Measurements from ENCODE around the gene SPEF2. TPM values are rescaled to one million over a fixed set of nuclear protein-coding genes. Genes with fewer than 3 reads are reported as not detected.

Gene SPEF2
- total RNA-seq, 1 donor from 2014 or later = 7.9 TPM

DNA sequence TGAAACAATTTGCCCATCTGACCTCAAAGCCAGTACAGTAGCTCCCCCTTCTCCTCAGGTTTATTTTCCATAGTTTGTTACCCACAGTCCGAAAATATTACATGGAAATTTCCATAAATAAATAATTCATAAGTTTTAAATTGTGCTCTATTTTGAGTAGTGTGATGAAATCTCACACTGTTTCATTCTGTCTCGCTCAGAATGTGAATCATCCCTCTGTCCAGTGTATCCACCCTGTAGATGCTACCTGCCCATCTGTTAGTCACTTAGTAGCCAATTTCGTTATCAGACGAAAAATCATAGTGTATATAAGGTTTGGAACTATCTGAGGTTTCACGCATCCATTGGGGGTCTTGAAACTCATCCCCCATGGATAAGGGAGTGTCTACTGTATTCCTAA lies 138.3 kb downstream of the SPEF2 start:
- Mint-ChIP-seq H3K27ac (ENCODE audit: unreplicated experiment) (no peak overlapping the region), H3K4me1 (ENCODE audit: unreplicated experiment) (no peaks in the 10 kb centered on the region), H3K27me3 (ENCODE audit: unreplicated experiment) (peaks cover 21% of the 10 kb centered on the region), H3K4me3 (ENCODE audit: unreplicated experiment) (no peak overlapping the region), H3K9me3 (ENCODE audit: unreplicated experiment) (no peaks in the 10 kb centered on the region), H3K36me3 (ENCODE audit: unreplicated experiment) (no peaks in the 10 kb centered on the region)
- no peak for DNase-seq (ENCODE audit: extremely low spot score, unreplicated experiment)
- TF ChIP-seq, protein P1, sequence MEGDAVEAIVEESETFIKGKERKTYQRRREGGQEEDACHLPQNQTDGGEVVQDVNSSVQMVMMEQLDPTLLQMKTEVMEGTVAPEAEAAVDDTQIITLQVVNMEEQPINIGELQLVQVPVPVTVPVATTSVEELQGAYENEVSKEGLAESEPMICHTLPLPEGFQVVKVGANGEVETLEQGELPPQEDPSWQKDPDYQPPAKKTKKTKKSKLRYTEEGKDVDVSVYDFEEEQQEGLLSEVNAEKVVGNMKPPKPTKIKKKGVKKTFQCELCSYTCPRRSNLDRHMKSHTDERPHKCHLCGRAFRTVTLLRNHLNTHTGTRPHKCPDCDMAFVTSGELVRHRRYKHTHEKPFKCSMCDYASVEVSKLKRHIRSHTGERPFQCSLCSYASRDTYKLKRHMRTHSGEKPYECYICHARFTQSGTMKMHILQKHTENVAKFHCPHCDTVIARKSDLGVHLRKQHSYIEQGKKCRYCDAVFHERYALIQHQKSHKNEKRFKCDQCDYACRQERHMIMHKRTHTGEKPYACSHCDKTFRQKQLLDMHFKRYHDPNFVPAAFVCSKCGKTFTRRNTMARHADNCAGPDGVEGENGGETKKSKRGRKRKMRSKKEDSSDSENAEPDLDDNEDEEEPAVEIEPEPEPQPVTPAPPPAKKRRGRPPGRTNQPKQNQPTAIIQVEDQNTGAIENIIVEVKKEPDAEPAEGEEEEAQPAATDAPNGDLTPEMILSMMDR (IDR thresholded peaks at IDR 0.05) = no peak

DNA sequence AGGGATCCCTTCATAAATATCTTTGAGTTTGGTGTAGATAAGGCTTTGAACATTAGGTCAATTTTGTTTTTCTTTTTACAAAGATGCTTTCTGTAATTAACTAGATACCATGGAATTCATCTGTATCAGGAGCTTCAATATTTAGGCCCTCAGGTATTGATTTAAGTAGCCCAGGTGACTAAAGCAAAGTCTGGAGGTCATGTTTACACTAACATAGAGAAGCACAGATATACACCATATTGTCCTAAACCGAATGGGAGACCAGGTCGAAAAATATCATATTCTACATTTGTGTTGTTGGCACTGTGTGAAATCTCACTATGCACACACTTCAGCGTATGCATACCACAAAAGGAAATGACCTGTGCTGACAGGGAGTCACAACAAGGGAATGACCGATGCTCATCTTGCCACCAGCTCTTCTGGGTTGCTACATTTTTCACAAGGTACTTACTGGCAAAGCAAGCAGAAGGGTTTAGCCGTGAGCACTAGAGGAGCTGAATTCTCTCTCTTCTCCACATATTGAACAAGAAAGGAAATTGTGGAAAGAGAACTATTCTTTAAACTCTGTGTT lies 140.6 kb downstream of the SPEF2 start:
- Mint-ChIP-seq H3K27me3 (ENCODE audit: unreplicated experiment) (peaks cover 24% of the 10 kb centered on the region), H3K9me3 (ENCODE audit: unreplicated experiment) (no peaks in the 10 kb centered on the region), H3K4me3 (ENCODE audit: unreplicated experiment) (no peak overlapping the region), H3K27ac (ENCODE audit: unreplicated experiment) (no peak overlapping the region), H3K36me3 (ENCODE audit: unreplicated experiment) (no peaks in the 10 kb centered on the region), H3K4me1 (ENCODE audit: unreplicated experiment) (no peaks in the 10 kb centered on the region)
- DNase-seq (ENCODE audit: extremely low spot score, unreplicated experiment) = no peak
- TF ChIP-seq, protein P1 (IDR thresholded peaks at IDR 0.05) = no peak

DNA sequence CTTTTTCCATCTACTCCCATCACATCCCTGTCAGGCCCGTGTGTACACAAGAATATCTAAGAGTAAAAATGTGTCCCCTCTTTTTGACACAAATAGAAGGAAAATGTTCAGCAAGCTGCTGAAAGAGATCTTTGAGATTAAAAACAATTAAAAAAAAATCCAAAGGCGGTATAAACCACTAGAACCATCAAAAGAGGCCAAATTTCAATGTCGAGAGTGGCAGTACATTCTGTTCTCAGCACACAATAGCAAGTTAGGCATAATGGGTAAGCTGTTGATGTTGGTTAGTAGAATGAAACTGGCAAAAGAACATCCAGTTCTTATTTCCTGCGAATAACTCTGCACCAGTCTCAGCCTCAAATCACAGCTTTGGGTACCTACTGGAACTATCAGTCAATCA lies 143.9 kb downstream of the SPEF2 start:
- H3K36me3 Mint-ChIP-seq (ENCODE audit: unreplicated experiment) = no peaks in the 10 kb centered on the region
- H3K4me3 Mint-ChIP-seq (ENCODE audit: unreplicated experiment) = no peak overlapping the region
- H3K27ac Mint-ChIP-seq (ENCODE audit: unreplicated experiment) = no peak overlapping the region
- DNase-seq (ENCODE audit: extremely low spot score, unreplicated experiment) = no peak
- TF ChIP-seq, protein P1 (IDR thresholded peaks at IDR 0.05) = no peak
- no peaks in the 10 kb centered on the region for H3K9me3 Mint-ChIP-seq (ENCODE audit: unreplicated experiment)
- peaks cover 17% of the 10 kb centered on the region for H3K27me3 Mint-ChIP-seq (ENCODE audit: unreplicated experiment)
- no peaks in the 10 kb centered on the region for H3K4me1 Mint-ChIP-seq (ENCODE audit: unreplicated experiment)

DNA sequence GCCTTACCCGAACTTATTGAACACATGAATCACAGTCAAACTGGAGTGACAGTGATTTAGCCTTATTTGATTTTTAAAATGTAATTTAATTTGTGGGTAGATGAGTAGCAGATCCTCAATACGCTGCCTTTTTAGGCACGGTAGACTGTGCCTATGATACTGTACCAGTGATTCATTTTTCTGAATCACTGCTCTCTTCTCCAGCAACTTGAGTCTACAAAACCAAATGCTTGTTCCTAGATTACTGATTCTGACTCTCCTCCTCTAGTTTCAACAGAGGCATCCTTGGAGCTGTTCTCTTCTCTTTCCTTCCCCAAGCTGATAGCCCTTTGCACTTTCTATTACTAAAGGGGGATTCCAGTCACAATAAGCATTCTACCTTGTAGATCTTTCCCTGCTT lies 144.7 kb downstream of the SPEF2 start:
- no peak overlapping the region for H3K4me3 Mint-ChIP-seq (ENCODE audit: unreplicated experiment)
- no peaks in the 10 kb centered on the region for H3K36me3 Mint-ChIP-seq (ENCODE audit: unreplicated experiment)
- no peaks in the 10 kb centered on the region for H3K4me1 Mint-ChIP-seq (ENCODE audit: unreplicated experiment)
- no peaks in the 10 kb centered on the region for H3K9me3 Mint-ChIP-seq (ENCODE audit: unreplicated experiment)
- H3K27me3 Mint-ChIP-seq (ENCODE audit: unreplicated experiment) = peaks cover 16% of the 10 kb centered on the region
- DNase-seq (ENCODE audit: extremely low spot score, unreplicated experiment) = no peak
- TF ChIP-seq, protein P1 (IDR thresholded peaks at IDR 0.05) = no peak
- H3K27ac Mint-ChIP-seq (ENCODE audit: unreplicated experiment) = no peak overlapping the region

DNA sequence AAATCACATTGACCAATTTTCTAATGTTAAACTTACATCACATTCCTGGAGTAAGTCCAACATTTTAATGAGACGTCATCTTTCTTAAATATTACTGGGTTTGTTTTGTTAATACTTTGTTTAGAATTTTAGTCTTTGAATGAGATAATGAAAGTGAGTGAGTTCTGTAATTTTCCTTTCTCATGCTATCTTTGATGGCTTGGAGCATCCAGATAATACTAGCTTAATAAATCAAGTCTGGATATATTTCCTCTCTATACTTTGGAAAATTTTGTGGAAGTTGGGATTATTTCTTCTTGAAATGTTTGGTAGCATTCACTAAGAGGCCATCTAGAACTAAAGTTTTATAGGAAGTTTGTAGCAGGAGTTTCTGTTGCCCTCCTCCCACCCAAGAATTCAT lies 148.3 kb downstream of the SPEF2 start:
- H3K27me3 Mint-ChIP-seq (ENCODE audit: unreplicated experiment) = peaks cover 24% of the 10 kb centered on the region
- no peak overlapping the region for H3K27ac Mint-ChIP-seq (ENCODE audit: unreplicated experiment)
- H3K9me3 Mint-ChIP-seq (ENCODE audit: unreplicated experiment) = no peaks in the 10 kb centered on the region
- no peaks in the 10 kb centered on the region for H3K36me3 Mint-ChIP-seq (ENCODE audit: unreplicated experiment)
- no peaks in the 10 kb centered on the region for H3K4me1 Mint-ChIP-seq (ENCODE audit: unreplicated experiment)
- DNase-seq (ENCODE audit: extremely low spot score, unreplicated experiment) = no peak
- TF ChIP-seq, protein P1 (IDR thresholded peaks at IDR 0.05) = no peak
- no peak overlapping the region for H3K4me3 Mint-ChIP-seq (ENCODE audit: unreplicated experiment)
